Progenitor cell of endocrine pancreas (in vitro differentiated cells): ENCODE data around the gene COL23A1. TPM values are rescaled to one million over a fixed set of nuclear protein-coding genes. Genes with fewer than 3 reads are reported as not detected.

ENCODE experiments used
- DNase-seq: peaks from one replicate; pipeline ENCODE4 v3.0.0; 2021; ENCODE audit warnings: low spot score; ENCODE audit not compliant: unreplicated experiment
- H3K27ac Mint-ChIP-seq: 2 replicates; pipeline ENCODE4 v1.8.0; 2021; ENCODE audit warnings: mild to moderate bottlenecking, moderate library complexity, mixed read lengths
- H3K27me3 Mint-ChIP-seq: 2 replicates; pipeline ENCODE4 v1.8.0; 2021; ENCODE audit warnings: mixed read lengths
- H3K36me3 Mint-ChIP-seq: 2 replicates; pipeline ENCODE4 v1.8.0; 2022; ENCODE audit warnings: mixed read lengths; ENCODE audit not compliant: insufficient read depth
- H3K4me1 Mint-ChIP-seq: 2 replicates; pipeline ENCODE4 v1.8.0; 2021; ENCODE audit warnings: low read depth, mixed read lengths
- H3K4me3 Mint-ChIP-seq: 2 replicates; pipeline ENCODE4 v1.8.0; 2021; ENCODE audit warnings: low read depth, mild to moderate bottlenecking, moderate library complexity, mixed read lengths
- H3K9me3 Mint-ChIP-seq: 2 replicates; pipeline ENCODE4 v1.8.0; 2021; ENCODE audit warnings: low read depth, mixed read lengths
- total RNA-seq: library from RNA; stranded (reverse); gene quantifications from 2 replicates; pipeline ENCODE4 v1.2.1, GENCODE V29; 2021
- TF ChIP-seq, protein P1 (sequence below): fragments of 200-600 bp; sonication (generic); IDR thresholded peaks from one replicate; pipeline ENCODE4 v1.5.0; 2021; ENCODE audit warnings: antibody characterized with exemption, mild to moderate bottlenecking; ENCODE audit not compliant: unreplicated experiment

COL23A1 gene
- total RNA-seq, 1 donor from 2014 or later, result 0.36 TPM

DNA sequence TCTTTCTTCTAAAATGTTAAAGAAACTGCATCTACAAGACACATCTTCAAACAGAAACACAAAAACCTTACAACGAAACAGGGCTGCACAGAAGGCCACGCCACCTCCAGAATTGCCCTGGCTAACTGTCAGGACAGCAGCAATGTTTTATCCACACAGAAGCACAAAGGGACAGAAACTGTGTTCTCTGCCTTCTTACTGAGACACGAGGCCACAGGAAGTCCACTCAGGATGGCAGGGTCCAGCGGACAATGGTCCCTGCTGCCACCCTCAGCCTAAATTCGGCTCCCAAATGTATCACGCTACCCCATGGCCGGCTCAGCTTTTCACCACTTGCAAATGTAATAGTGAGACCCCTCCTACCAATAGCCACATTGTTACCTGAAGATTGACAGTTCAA lies 197.8 kb downstream of the COL23A1 start:
- TF ChIP-seq, protein P1, sequence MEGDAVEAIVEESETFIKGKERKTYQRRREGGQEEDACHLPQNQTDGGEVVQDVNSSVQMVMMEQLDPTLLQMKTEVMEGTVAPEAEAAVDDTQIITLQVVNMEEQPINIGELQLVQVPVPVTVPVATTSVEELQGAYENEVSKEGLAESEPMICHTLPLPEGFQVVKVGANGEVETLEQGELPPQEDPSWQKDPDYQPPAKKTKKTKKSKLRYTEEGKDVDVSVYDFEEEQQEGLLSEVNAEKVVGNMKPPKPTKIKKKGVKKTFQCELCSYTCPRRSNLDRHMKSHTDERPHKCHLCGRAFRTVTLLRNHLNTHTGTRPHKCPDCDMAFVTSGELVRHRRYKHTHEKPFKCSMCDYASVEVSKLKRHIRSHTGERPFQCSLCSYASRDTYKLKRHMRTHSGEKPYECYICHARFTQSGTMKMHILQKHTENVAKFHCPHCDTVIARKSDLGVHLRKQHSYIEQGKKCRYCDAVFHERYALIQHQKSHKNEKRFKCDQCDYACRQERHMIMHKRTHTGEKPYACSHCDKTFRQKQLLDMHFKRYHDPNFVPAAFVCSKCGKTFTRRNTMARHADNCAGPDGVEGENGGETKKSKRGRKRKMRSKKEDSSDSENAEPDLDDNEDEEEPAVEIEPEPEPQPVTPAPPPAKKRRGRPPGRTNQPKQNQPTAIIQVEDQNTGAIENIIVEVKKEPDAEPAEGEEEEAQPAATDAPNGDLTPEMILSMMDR, result no peak
- Mint-ChIP-seq H3K36me3 (no peaks in the 10 kb centered on the region), H3K27ac (no peak overlapping the region), H3K4me1 (peaks cover 6% of the 10 kb centered on the region), H3K27me3 (peaks cover 26% of the 10 kb centered on the region), H3K4me3 (no peak overlapping the region), H3K9me3 (no peaks in the 10 kb centered on the region)
- no peak for DNase-seq

DNA sequence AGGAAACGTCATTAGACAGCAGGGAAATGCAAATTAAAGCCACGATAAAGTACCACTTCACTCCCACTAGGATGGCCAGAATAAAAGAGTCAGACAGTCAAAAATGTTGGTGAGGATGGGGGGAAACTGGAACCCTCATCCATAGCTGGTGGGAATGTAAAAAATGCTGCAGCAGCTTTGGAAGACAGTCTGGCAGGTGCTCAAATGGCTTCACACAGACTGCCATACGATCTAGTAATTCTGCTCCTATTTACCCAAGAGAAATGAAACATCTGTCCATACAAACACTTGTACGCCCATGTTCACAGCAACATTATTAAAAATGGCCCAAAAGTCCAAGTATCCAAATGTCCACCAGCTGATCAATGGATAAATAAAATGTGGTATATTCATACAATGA lies 198.7 kb downstream of the COL23A1 start:
- H3K27ac Mint-ChIP-seq, result no peak overlapping the region
- H3K9me3 Mint-ChIP-seq, result no peaks in the 10 kb centered on the region
- H3K36me3 Mint-ChIP-seq, result no peaks in the 10 kb centered on the region
- TF ChIP-seq, protein P1, result no peak
- H3K4me1 Mint-ChIP-seq, result peaks cover 13% of the 10 kb centered on the region
- H3K4me3 Mint-ChIP-seq, result no peak overlapping the region
- DNase-seq, result no peak
- peaks cover 32% of the 10 kb centered on the region for H3K27me3 Mint-ChIP-seq

DNA sequence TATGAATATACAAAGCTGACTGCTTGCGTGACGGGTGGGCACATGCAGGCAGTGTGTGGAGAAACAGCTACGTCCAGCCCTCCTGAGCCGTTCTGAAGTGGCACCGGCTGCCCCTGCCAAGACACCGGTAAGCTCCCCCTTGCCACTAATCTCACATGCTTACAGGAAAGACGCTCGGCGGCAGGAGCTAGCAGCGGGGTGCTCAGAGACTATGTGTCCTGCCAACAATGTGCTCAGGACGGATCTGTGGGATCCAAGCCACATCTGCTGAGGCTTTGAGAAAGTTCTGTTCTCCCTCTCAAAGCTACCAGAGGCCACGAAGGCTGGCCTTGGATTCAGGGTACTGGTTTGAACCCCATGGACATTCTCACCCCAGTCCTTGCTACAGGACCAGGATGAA lies 200.4 kb downstream of the COL23A1 start:
- Mint-ChIP-seq H3K9me3 (no peaks in the 10 kb centered on the region), H3K36me3 (no peaks in the 10 kb centered on the region), H3K4me1 (peaks cover 13% of the 10 kb centered on the region), H3K27ac (no peak overlapping the region), H3K4me3 (no peak overlapping the region), H3K27me3 (peaks cover 41% of the 10 kb centered on the region)
- DNase-seq, result no peak
- TF ChIP-seq, protein P1, result no peak

DNA sequence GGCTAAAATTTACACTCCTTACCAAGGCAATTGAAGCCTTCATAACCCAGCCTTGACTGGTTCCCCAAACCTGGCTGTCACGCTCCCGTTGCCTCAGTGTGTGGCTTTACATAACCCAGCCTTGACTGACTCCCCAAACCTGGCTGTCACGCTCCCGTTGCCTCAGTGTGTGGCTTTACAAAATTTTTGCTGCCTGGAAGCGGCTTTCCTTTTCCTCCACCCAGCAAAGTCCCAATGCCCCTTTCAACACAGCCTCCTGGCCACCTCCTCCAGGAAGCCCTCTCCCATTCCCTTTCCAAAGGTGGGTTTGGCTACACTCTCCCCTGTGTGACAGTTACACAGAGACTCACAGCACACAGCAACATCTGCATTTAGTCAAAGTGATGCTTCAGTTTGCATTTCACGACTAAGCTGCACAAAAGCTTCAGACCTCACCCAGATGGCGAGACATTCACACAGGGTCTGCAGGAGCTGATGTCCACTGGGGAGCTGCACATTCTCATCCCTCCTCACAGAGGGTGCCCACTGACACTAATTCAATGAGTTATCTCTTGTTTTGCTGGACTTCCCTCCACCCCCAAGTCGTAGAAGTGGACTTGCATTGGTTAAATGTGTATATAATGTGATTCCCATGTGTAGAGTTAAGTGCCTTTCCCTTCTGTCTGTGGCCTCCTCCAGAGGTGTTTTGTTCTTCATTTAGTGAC lies 201.0 kb downstream of the COL23A1 start:
- no peaks in the 10 kb centered on the region for H3K9me3 Mint-ChIP-seq
- TF ChIP-seq, protein P1, result no peak
- H3K4me3 Mint-ChIP-seq, result no peak overlapping the region
- H3K27ac Mint-ChIP-seq, result no peak overlapping the region
- DNase-seq, result no peak
- peaks cover 13% of the 10 kb centered on the region for H3K4me1 Mint-ChIP-seq
- no peaks in the 10 kb centered on the region for H3K36me3 Mint-ChIP-seq
- H3K27me3 Mint-ChIP-seq, result peaks cover 41% of the 10 kb centered on the region

DNA sequence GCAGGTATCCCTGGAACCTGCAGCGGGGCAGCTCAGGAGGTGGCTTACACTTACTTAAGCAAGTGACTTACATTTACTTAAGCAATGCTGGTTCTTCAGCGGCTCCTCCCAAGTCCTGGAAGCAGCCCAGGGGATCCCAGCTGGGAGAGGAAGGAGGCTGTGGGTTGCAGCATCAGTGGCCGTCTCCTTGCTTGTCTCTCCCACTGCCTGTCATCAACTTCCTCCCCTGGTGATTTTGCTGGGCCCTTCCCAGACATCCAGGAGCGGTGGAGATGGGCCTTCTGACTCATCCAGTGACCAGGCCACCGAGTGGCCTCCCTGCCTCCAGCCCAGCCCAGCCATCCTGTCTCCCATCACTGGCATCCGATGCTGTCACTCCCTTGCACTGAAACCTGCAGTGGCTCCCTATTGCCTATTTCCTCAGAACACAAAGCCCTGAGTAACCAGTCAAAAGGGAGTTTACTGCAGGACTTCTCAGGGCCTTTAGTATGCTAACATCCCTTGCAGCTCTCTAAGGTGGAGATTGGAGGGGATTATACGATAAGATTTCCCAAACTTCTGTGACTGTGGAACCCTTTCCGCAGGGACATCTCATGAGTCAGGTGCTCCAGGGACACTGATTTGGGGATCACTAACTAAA lies 201.7 kb downstream of the COL23A1 start:
- Mint-ChIP-seq H3K4me1 (peaks cover 13% of the 10 kb centered on the region), H3K9me3 (no peaks in the 10 kb centered on the region), H3K36me3 (no peaks in the 10 kb centered on the region), H3K27me3 (peaks cover 45% of the 10 kb centered on the region), H3K27ac (no peak overlapping the region), H3K4me3 (no peak overlapping the region)
- DNase-seq, result no peak
- TF ChIP-seq, protein P1, result no peak
